IPS-18a (cell line): Measurements from ENCODE around the gene POLL.

ENCODE experiments used
- H3K27ac ChIP-seq: one replicate; pipeline ENCODE4 v1.5.1; 2013; ENCODE audit warnings: low read length
- H3K27me3 ChIP-seq: one replicate; pipeline ENCODE4 v1.6.1; 2013; ENCODE audit warnings: mild to moderate bottlenecking, low read length; ENCODE audit not compliant: control insufficient read depth, insufficient read depth
- H3K36me3 ChIP-seq: one replicate; pipeline ENCODE4 v1.6.1; 2013; ENCODE audit warnings: low read depth, low read length; ENCODE audit not compliant: control insufficient read depth
- H3K4me1 ChIP-seq: one replicate; pipeline ENCODE4 v1.6.1; 2013; ENCODE audit warnings: low read depth, low read length; ENCODE audit not compliant: control insufficient read depth
- H3K4me3 ChIP-seq: one replicate; pipeline ENCODE4 v1.5.1; 2013; ENCODE audit warnings: low read length
- H3K9ac ChIP-seq: one replicate; pipeline ENCODE4 v1.6.1; 2013; ENCODE audit warnings: mild to moderate bottlenecking, low read length, moderate library complexity
- H3K9me3 ChIP-seq: one replicate; pipeline ENCODE4 v1.6.1; 2013; ENCODE audit warnings: low read depth, low read length; ENCODE audit not compliant: control insufficient read depth

Gene POLL

GRCh38 chr10:101578803-101579515, 9.1 kb downstream of the POLL start:
- peaks cover 9% of the 10 kb centered on the region for H3K36me3 ChIP-seq
- no peaks in the 10 kb centered on the region for H3K9me3 ChIP-seq
- H3K27ac ChIP-seq, result no peak overlapping the region
- H3K4me1 ChIP-seq, result peaks cover 5% of the 10 kb centered on the region
- H3K27me3 ChIP-seq, result no peaks in the 10 kb centered on the region
- H3K9ac ChIP-seq, result no peak overlapping the region
- no peak overlapping the region for H3K4me3 ChIP-seq

GRCh38 chr10:101578192-101578591, 9.9 kb downstream of the POLL start:
- Histone ChIP-seq H3K9me3 (no peaks in the 10 kb centered on the region), H3K27me3 (peaks cover under 1% of the 10 kb centered on the region), H3K4me1 (peaks cover 5% of the 10 kb centered on the region), H3K27ac (no peak overlapping the region), H3K4me3 (no peak overlapping the region), H3K36me3 (peaks cover 9% of the 10 kb centered on the region), H3K9ac (no peak overlapping the region)

- no peak overlapping the region for H3K4me3 ChIP-seq
- peaks cover 5% of the 10 kb centered on the region for H3K4me1 ChIP-seq
- peaks cover 5% of the 10 kb centered on the region for H3K36me3 ChIP-seq
- H3K9me3 ChIP-seq, result no peaks in the 10 kb centered on the region
- H3K9ac ChIP-seq, result no peak overlapping the region
- no peak overlapping the region for H3K27ac ChIP-seq
- peaks cover 10% of the 10 kb centered on the region for H3K27me3 ChIP-seq
These were observed 10.8 kb downstream of the POLL start for GRCh38 chr10:101577121-101577871.

- H3K27ac ChIP-seq, result no peak overlapping the region
- H3K36me3 ChIP-seq, result peaks cover 5% of the 10 kb centered on the region
- no peak overlapping the region for H3K9ac ChIP-seq
- H3K4me3 ChIP-seq, result no peak overlapping the region
- H3K9me3 ChIP-seq, result no peaks in the 10 kb centered on the region
- peaks cover 5% of the 10 kb centered on the region for H3K4me1 ChIP-seq
- H3K27me3 ChIP-seq, result peaks cover 19% of the 10 kb centered on the region
These were observed 11.7 kb downstream of the POLL start for GRCh38 chr10:101576211-101576863.

GRCh38 chr10:101575580-101576210, 12.4 kb downstream of the POLL start:
- no peak overlapping the region for H3K27ac ChIP-seq
- peaks cover 5% of the 10 kb centered on the region for H3K36me3 ChIP-seq
- H3K9me3 ChIP-seq, result no peaks in the 10 kb centered on the region
- H3K27me3 ChIP-seq, result peaks cover 26% of the 10 kb centered on the region
- H3K4me3 ChIP-seq, result no peak overlapping the region
- no peak overlapping the region for H3K9ac ChIP-seq
- peaks cover 3% of the 10 kb centered on the region for H3K4me1 ChIP-seq

GRCh38 chr10:101575091-101575490, 13.0 kb downstream of the POLL start:
- H3K9me3 ChIP-seq, result no peaks in the 10 kb centered on the region
- no peak overlapping the region for H3K9ac ChIP-seq
- H3K4me1 ChIP-seq, result no peaks in the 10 kb centered on the region
- H3K36me3 ChIP-seq, result peaks cover 5% of the 10 kb centered on the region
- H3K27ac ChIP-seq, result no peak overlapping the region
- H3K4me3 ChIP-seq, result no peak overlapping the region
- peaks cover 29% of the 10 kb centered on the region for H3K27me3 ChIP-seq

GRCh38 chr10:101573885-101574753, 13.9 kb downstream of the POLL start:
- H3K27ac ChIP-seq, result no peak overlapping the region
- no peaks in the 10 kb centered on the region for H3K9me3 ChIP-seq
- no peak overlapping the region for H3K9ac ChIP-seq
- no peaks in the 10 kb centered on the region for H3K36me3 ChIP-seq
- H3K27me3 ChIP-seq, result peaks cover 38% of the 10 kb centered on the region
- H3K4me3 ChIP-seq, result no peak overlapping the region
- H3K4me1 ChIP-seq, result no peaks in the 10 kb centered on the region

GRCh38 chr10:101572785-101573184, 15.3 kb downstream of the POLL start:
- H3K9ac ChIP-seq, result no peak overlapping the region
- H3K36me3 ChIP-seq, result no peaks in the 10 kb centered on the region
- no peaks in the 10 kb centered on the region for H3K4me1 ChIP-seq
- no peaks in the 10 kb centered on the region for H3K9me3 ChIP-seq
- no peak overlapping the region for H3K4me3 ChIP-seq
- H3K27me3 ChIP-seq, result peaks cover 51% of the 10 kb centered on the region
- no peak overlapping the region for H3K27ac ChIP-seq

GRCh38 chr10:101572126-101572525, 15.9 kb downstream of the POLL start:
- Histone ChIP-seq H3K9me3 (no peaks in the 10 kb centered on the region), H3K4me3 (no peak overlapping the region), H3K27ac (no peak overlapping the region), H3K9ac (no peak overlapping the region), H3K36me3 (no peaks in the 10 kb centered on the region), H3K27me3 (peaks cover 58% of the 10 kb centered on the region), H3K4me1 (no peaks in the 10 kb centered on the region)

GRCh38 chr10:101571271-101571925, 16.7 kb downstream of the POLL start:
- H3K27ac ChIP-seq, result no peak overlapping the region
- H3K4me1 ChIP-seq, result no peaks in the 10 kb centered on the region
- H3K4me3 ChIP-seq, result no peak overlapping the region
- H3K36me3 ChIP-seq, result no peaks in the 10 kb centered on the region
- no peaks in the 10 kb centered on the region for H3K9me3 ChIP-seq
- no peak overlapping the region for H3K9ac ChIP-seq
- peaks cover 65% of the 10 kb centered on the region for H3K27me3 ChIP-seq
